ENCODE measurements around the gene G6PC3. TPM values are rescaled to one million over a fixed set of nuclear protein-coding genes. Genes with fewer than 3 reads are reported as not detected.

The G6PC3 gene
- total RNA-seq, 2 donors from 2014 or later: 36.0 to 41.1 TPM

- H3K4me1 ChIP-seq: peaks cover 0 to 86% of the 10 kb centered on the region in 2 donors
- H3K27ac ChIP-seq: peak overlapping the region; percentile 97
- DNase-seq (ENCODE audit: low spot score): no peak
- no peaks in the 10 kb centered on the region for H3K27me3 ChIP-seq
- TF ChIP-seq CTCF (IDR thresholded peaks at IDR 0.05): no peak
- no peaks in the 10 kb centered on the region for H3K9me3 ChIP-seq
- H3K4me3 ChIP-seq: no peak overlapping the region
- H3K36me3 ChIP-seq: no peaks in the 10 kb centered on the region
Observed at GRCh38 chr17:44102849-44103622, 32.5 kb downstream of the G6PC3 start.

GRCh38 chr17:44105483-44105882 lies 34.9 kb downstream of the G6PC3 start:
- H3K4me1 ChIP-seq: peaks cover 0 to 88% of the 10 kb centered on the region in 2 donors
- no peaks in the 10 kb centered on the region for H3K9me3 ChIP-seq
- TF ChIP-seq CTCF (IDR thresholded peaks at IDR 0.05): no peak
- no peaks in the 10 kb centered on the region for H3K36me3 ChIP-seq
- H3K4me3 ChIP-seq: no peak overlapping the region
- H3K27me3 ChIP-seq: no peaks in the 10 kb centered on the region
- no peak for DNase-seq (ENCODE audit: low spot score)
- H3K27ac ChIP-seq: peak overlapping the region; percentile 97

- no peak overlapping the region for H3K4me3 ChIP-seq
- no peaks in the 10 kb centered on the region for H3K36me3 ChIP-seq
- no peak for DNase-seq (ENCODE audit: low spot score)
- no peaks in the 10 kb centered on the region for H3K27me3 ChIP-seq
- H3K9me3 ChIP-seq: no peaks in the 10 kb centered on the region
- H3K4me1 ChIP-seq: peaks cover 0 to 88% of the 10 kb centered on the region in 2 donors
- TF ChIP-seq CTCF (IDR thresholded peaks at IDR 0.05): no peak
- H3K27ac ChIP-seq: peak overlapping the region; percentile 97
Observed at GRCh38 chr17:44105941-44106340, 35.4 kb downstream of the G6PC3 start.

- Histone ChIP-seq H3K36me3 (no peaks in the 10 kb centered on the region), H3K27ac (peak overlapping the region; percentile 97), H3K4me1 (peaks cover 0 to 95% of the 10 kb centered on the region in 2 donors), H3K9me3 (no peaks in the 10 kb centered on the region), H3K4me3 (no peak overlapping the region), H3K27me3 (no peaks in the 10 kb centered on the region)
- no peak for TF ChIP-seq CTCF (IDR thresholded peaks at IDR 0.05)
- no peak for DNase-seq (ENCODE audit: low spot score)
Observed at GRCh38 chr17:44106801-44107200, 36.3 kb downstream of the G6PC3 start.

- Histone ChIP-seq H3K36me3 (no peaks in the 10 kb centered on the region), H3K9me3 (no peaks in the 10 kb centered on the region), H3K4me3 (peak overlapping the region; percentile 51 to 57), H3K27ac (peak overlapping the region; percentile 97), H3K4me1 (peaks cover 0 to 96% of the 10 kb centered on the region in 2 donors), H3K27me3 (no peaks in the 10 kb centered on the region)
- TF ChIP-seq CTCF (IDR thresholded peaks at IDR 0.05): no peak
- peak; percentile 94 for DNase-seq (ENCODE audit: low spot score)
Observed at GRCh38 chr17:44108440-44109311, 38.1 kb downstream of the G6PC3 start.
